NCI-H226 (cell line): ENCODE measurements around the gene ACOXL.
"Not testable (repeated sequence)": the region's sequence is repeated elsewhere in the genome, so short reads cannot be mapped to it uniquely, and the experiment has no call there.

Source experiments
- DNase-seq: peaks from one replicate; pipeline ENCODE4 v3.0.0-alpha.2; 2015

ACOXL gene

GRCh38 chr2:110832740-110833139 lies 100.4 kb downstream of the ACOXL start:
- DNase-seq = no peak

- DNase-seq = no peak
These were observed 101.9 kb downstream of the ACOXL start for GRCh38 chr2:110834134-110834827.

GRCh38 chr2:110836671-110837070 lies 104.3 kb downstream of the ACOXL start:
- no peak for DNase-seq

GRCh38 chr2:110837446-110838409 lies 105.4 kb downstream of the ACOXL start:
- no peak for DNase-seq

GRCh38 chr2:110838657-110839384 lies 106.4 kb downstream of the ACOXL start:
- no peak for DNase-seq

GRCh38 chr2:110840508-110840907 lies 108.1 kb downstream of the ACOXL start:
- no peak for DNase-seq

GRCh38 chr2:110842048-110842447 lies 109.7 kb downstream of the ACOXL start:
- DNase-seq = no peak

- DNase-seq = no peak
These were observed 111.1 kb downstream of the ACOXL start for GRCh38 chr2:110843496-110843895.

GRCh38 chr2:110843959-110844510 lies 111.7 kb downstream of the ACOXL start:
- no peak for DNase-seq

- no peak for DNase-seq
These were observed 115.3 kb downstream of the ACOXL start for GRCh38 chr2:110847651-110848050.

GRCh38 chr2:110848071-110848470 lies 115.7 kb downstream of the ACOXL start:
- DNase-seq = no peak

GRCh38 chr2:110848519-110849030 lies 116.2 kb downstream of the ACOXL start:
- DNase-seq = no peak

GRCh38 chr2:110851531-110851930 lies 119.2 kb downstream of the ACOXL start:
- no peak for DNase-seq

GRCh38 chr2:110852051-110852450 lies 119.7 kb downstream of the ACOXL start:
- no peak for DNase-seq

- no peak for DNase-seq
These were observed 120.3 kb downstream of the ACOXL start for GRCh38 chr2:110852541-110853263.

- no peak for DNase-seq
These were observed 121.1 kb downstream of the ACOXL start for GRCh38 chr2:110853516-110853915.

GRCh38 chr2:110853948-110854347 lies 121.6 kb downstream of the ACOXL start:
- no peak for DNase-seq

GRCh38 chr2:110854355-110855081 lies 122.1 kb downstream of the ACOXL start:
- DNase-seq = no peak

- not testable (repeated sequence) for DNase-seq
These were observed 123.5 kb downstream of the ACOXL start for GRCh38 chr2:110855841-110856240.

GRCh38 chr2:110858135-110858725 lies 125.9 kb downstream of the ACOXL start:
- no peak for DNase-seq
